Measurements from ENCODE around the gene CCN5.

- TF ChIP-seq CTCF (IDR thresholded peaks at IDR 0.05) (no peak), POLR2A (IDR thresholded peaks at IDR 0.05) (no peak), POLR2AphosphoS5 (IDR thresholded peaks at IDR 0.05) (peak in 1 of 3 donors; percentile 46)
These were observed 30.6 kb downstream of the CCN5 start, which contains the start of gene KCNK15 for GRCh38 chr20:44745598-44746366.

Data from breast epithelium (tissue), 3 donors.